ENCODE measurements around the gene NRROS.

DNA sequence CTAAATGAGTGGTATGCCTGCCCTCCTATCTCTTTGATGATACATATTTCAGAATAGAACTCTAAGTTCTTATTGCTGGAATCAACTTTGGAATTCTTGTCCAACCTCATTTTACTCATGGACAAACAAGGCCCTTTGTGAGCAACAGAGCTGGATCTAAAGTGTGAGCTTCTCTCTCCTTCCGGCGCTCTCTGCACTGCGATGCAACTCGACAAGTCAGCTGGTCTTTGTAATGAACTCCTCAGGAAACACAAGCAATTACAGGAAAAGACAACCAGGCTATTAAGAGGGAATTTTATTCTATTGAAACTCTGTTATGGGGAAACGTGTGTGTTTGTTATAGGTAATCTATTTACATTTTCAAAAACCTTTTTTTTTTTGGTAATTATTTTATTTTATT lies 20.3 kb upstream of the NRROS start:
- TF ChIP-seq EZH2 (IDR thresholded peaks at IDR 0.05; ENCODE audit: borderline replicate concordance, control insufficient read depth, low read depth, low read length) = no peak
- TF ChIP-seq SREBF1 (IDR thresholded peaks at IDR 0.05; ENCODE audit: low read length) = no peak
- TF ChIP-seq POLR2A (IDR thresholded peaks at IDR 0.05; ENCODE audit: low read depth, low read length) = no peak
- no peak for TF ChIP-seq ZBED1 (IDR thresholded peaks at IDR 0.05; ENCODE audit: borderline replicate concordance)
- no peak for TF ChIP-seq CTCF (IDR thresholded peaks at IDR 0.05 in 2 of 3, conservative IDR thresholded peaks at IDR 0.05 in 1 of 3; ENCODE audit: control insufficient read depth in 2 of 3, extremely low read depth in 1 of 3, insufficient read depth in 1 of 3, low read depth in 3 of 3, low read length in 3 of 3)
- no peak for TF ChIP-seq ZSCAN29 (IDR thresholded peaks at IDR 0.05)
- TF ChIP-seq NR2C2 (IDR thresholded peaks at IDR 0.05; ENCODE audit: borderline replicate concordance, control insufficient read depth, insufficient read length, low read depth) = no peak
- TF ChIP-seq HDAC2 (IDR thresholded peaks at IDR 0.05) = no peak
- TF ChIP-seq RAD21 (IDR thresholded peaks at IDR 0.05; ENCODE audit: insufficient read depth, low read depth, low read length) = no peak
- no peak for TF ChIP-seq SP1 (IDR thresholded peaks at IDR 0.05; ENCODE audit: low read depth, low read length)
- no peak for TF ChIP-seq SIN3A (IDR thresholded peaks at IDR 0.05; ENCODE audit: low read depth, low read length)

Measured in GM12878 (cell line).